OCI-LY7 (cell line): Measurements from ENCODE around the gene KCNB1. TPM values are rescaled to one million over a fixed set of nuclear protein-coding genes. Genes with fewer than 3 reads are reported as not detected.

Source experiments
- BruUV-seq: library from RNA; stranded (reverse); fragments of 400-500 nt; replicated peaks from 2 replicates; lab custom pipeline; 2021; lab: Mats Ljungman, UMichigan
- CTCF ChIA-PET: fragments of 300-600 bp; sonication (Branson Sonifier 250); formaldehyde crosslinking; loops from one replicate; lab custom pipeline; 2022; ENCODE audit warnings: antibody characterized with exemption; ENCODE audit not compliant: unreplicated experiment; lab: Charles Lee
- POLR2A ChIA-PET: fragments of 300-600 bp; sonication (Branson Sonifier 250); formaldehyde crosslinking; loops from one replicate; lab custom pipeline; 2022; ENCODE audit warnings: antibody characterized with exemption; lab: Charles Lee
- DNase-seq: peaks from one replicate; pipeline ENCODE4 v3.0.0-alpha.2; 2015; ENCODE audit warnings: low spot score
- H2AFZ ChIP-seq: fragments of 200-600 bp; sonication (generic), shearing (Covaris generic); 2 replicates; pipeline ENCODE4 v1.6.1; 2014; ENCODE audit warnings: mild to moderate bottlenecking, antibody characterized with exemption, low read length, moderate library complexity
- H3K27ac ChIP-seq: fragments of 200-600 bp; sonication (generic); 2 replicates; pipeline ENCODE4 v1.5.1; 2014; ENCODE audit warnings: mixed run types, low read depth, mild to moderate bottlenecking, moderate library complexity, low read length, inconsistent platforms; ENCODE audit not compliant: poor library complexity, severe bottlenecking
- H3K36me3 ChIP-seq: fragments of 200-600 bp; sonication (generic); 2 replicates; pipeline ENCODE4 v1.6.1; 2014; ENCODE audit warnings: mild to moderate bottlenecking, antibody characterized with exemption, low read length, moderate library complexity, mixed read lengths; ENCODE audit not compliant: insufficient read depth
- H3K4me1 ChIP-seq: fragments of 200-600 bp; sonication (generic); 2 replicates; pipeline ENCODE4 v1.5.1; 2014; ENCODE audit warnings: mild to moderate bottlenecking, low read length; ENCODE audit not compliant: insufficient read depth, poor library complexity, severe bottlenecking
- H3K4me2 ChIP-seq: fragments of 200-600 bp; sonication (generic); 2 replicates; pipeline ENCODE4 v1.6.1; 2014; ENCODE audit warnings: mild to moderate bottlenecking, low read length
- H3K4me3 ChIP-seq: fragments of 200-600 bp; sonication (generic); 2 replicates; pipeline ENCODE4 v1.5.1; 2014; ENCODE audit warnings: mild to moderate bottlenecking, low read depth, low read length; ENCODE audit not compliant: poor library complexity, severe bottlenecking
- H3K79me2 ChIP-seq: fragments of 200-600 bp; sonication (generic); 2 replicates; pipeline ENCODE4 v1.6.1; 2016; ENCODE audit warnings: low read depth, mild to moderate bottlenecking, low read length, moderate library complexity, mixed read lengths; ENCODE audit not compliant: insufficient read depth
- H3K9me2 ChIP-seq: fragments of 200-600 bp; sonication (generic); 2 replicates; pipeline ENCODE4 v1.6.1; 2016; ENCODE audit warnings: mild to moderate bottlenecking, low read length, mixed read lengths; ENCODE audit not compliant: insufficient read depth
- H3K9me3 ChIP-seq: fragments of 200-600 bp; sonication (generic); 2 replicates; pipeline ENCODE4 v1.6.1; 2014; ENCODE audit warnings: mild to moderate bottlenecking, mixed run types, low read length, mixed read lengths
- H4K20me1 ChIP-seq: fragments of 200-600 bp; sonication (generic); 2 replicates; pipeline ENCODE4 v1.6.1; 2014; ENCODE audit warnings: mild to moderate bottlenecking, antibody characterized with exemption, low read length, moderate library complexity, mixed read lengths; ENCODE audit not compliant: insufficient read depth
- EZH2phosphoT487 ChIP-seq: fragments of 200-600 bp; sonication (generic); IDR thresholded peaks from 2 replicates; pipeline ENCODE4 v1.6.1; 2018; ENCODE audit warnings: low read depth, borderline replicate concordance, mild to moderate bottlenecking, mixed run types, antibody characterized with exemption, low read length, moderate library complexity, mixed read lengths
- intact Hi-C: fragments of 100-400 bp; cut with micrococcal nuclease; formaldehyde crosslinking; loops from one replicate; pipeline ENCODE4 v1.10.0; 2022; ENCODE audit not compliant: unreplicated experiment
- total RNA-seq, 2 experiments: library from RNA; depleted of rRNA in 1 of 2; stranded (reverse); fragments of >200 nt in 1 of 2; shearing (Covaris generic) in 1 of 2; gene quantifications; 2 replicates each; pipeline ENCODE4 v1.2.3, GENCODE V29; 2014 to 2022
- TF ChIP-seq, protein P1 (sequence below): fragments of 200-600 bp; sonication (generic); conservative IDR thresholded peaks from 2 replicates; pipeline ENCODE4 v1.5.1; 2014; ENCODE audit warnings: mild to moderate bottlenecking, antibody characterized with exemption, low read length, moderate library complexity, mixed read lengths

The KCNB1 gene
- total RNA-seq, 2 experiments from 2014 or later: not detected

DNA sequence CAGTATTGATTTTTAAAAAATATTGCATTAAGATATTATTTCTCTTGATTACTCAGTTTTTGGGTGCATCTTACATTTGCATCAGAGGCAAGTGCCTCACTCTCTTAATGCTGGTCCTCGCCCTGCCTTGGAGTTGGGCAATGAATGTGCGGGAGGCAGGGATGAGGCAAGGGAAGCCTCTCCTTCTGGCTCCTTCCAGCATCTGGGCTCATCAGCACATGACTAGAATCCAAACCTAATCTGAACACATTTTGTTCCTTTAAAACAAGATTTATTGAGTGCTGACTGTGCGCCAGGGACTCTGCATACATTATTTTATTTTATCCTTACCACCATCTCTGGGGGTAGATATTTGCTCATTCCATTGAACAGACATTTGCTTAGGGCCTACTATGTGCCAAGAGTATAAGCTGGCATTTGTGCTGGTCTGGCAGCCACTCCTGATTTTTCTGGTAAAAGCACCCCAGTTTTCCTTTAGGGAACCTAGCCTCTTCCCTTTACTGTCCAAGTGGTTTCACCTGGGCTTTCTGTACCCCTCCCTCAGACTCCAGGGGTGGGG is 132.7 kb downstream of the KCNB1 start:
- DNase-seq: no peak
- no peak overlapping the region for H2AFZ ChIP-seq
- H3K9me3 ChIP-seq: no peaks in the 10 kb centered on the region
- H3K36me3 ChIP-seq: no peaks in the 10 kb centered on the region
- H3K4me3 ChIP-seq: no peak overlapping the region
- ChIA-PET POLR2A (no interaction called here), CTCF (no interaction called here)
- H4K20me1 ChIP-seq: no peaks in the 10 kb centered on the region
- BruUV-seq: no TSS peak
- intact Hi-C loops: no loop called here
- no peaks in the 10 kb centered on the region for H3K79me2 ChIP-seq
- TF ChIP-seq, protein P1, sequence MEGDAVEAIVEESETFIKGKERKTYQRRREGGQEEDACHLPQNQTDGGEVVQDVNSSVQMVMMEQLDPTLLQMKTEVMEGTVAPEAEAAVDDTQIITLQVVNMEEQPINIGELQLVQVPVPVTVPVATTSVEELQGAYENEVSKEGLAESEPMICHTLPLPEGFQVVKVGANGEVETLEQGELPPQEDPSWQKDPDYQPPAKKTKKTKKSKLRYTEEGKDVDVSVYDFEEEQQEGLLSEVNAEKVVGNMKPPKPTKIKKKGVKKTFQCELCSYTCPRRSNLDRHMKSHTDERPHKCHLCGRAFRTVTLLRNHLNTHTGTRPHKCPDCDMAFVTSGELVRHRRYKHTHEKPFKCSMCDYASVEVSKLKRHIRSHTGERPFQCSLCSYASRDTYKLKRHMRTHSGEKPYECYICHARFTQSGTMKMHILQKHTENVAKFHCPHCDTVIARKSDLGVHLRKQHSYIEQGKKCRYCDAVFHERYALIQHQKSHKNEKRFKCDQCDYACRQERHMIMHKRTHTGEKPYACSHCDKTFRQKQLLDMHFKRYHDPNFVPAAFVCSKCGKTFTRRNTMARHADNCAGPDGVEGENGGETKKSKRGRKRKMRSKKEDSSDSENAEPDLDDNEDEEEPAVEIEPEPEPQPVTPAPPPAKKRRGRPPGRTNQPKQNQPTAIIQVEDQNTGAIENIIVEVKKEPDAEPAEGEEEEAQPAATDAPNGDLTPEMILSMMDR: no peak
- TF ChIP-seq EZH2phosphoT487: no peak
- H3K9me2 ChIP-seq: no peaks in the 10 kb centered on the region
- H3K4me1 ChIP-seq: no peaks in the 10 kb centered on the region
- no peak overlapping the region for H3K27ac ChIP-seq
- H3K4me2 ChIP-seq: no peak overlapping the region

DNA sequence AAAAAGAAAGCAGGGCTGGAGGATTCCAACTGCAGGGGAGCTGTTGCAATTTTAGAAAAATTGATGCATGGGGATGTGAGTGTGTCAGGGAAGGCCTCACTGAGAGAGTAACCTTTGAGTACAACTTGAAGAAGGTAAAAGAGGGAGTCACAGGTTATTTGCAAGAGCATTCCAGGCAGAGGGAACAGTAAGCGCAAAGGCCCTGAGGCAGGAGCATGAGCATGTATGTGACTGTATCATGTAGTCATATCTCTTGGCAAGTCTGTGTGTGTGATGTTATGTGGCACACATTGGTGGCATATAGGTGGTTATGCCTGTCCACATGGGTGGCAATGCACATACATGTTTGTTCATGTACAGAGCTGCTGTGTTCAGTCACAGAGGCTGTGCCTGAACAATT is 133.4 kb downstream of the KCNB1 start:
- no peak for TF ChIP-seq EZH2phosphoT487
- TF ChIP-seq, protein P1: no peak
- Histone ChIP-seq H3K9me2 (no peaks in the 10 kb centered on the region), H3K9me3 (no peaks in the 10 kb centered on the region), H4K20me1 (no peaks in the 10 kb centered on the region), H3K4me2 (no peak overlapping the region), H2AFZ (no peak overlapping the region), H3K36me3 (no peaks in the 10 kb centered on the region), H3K4me1 (no peaks in the 10 kb centered on the region), H3K27ac (no peak overlapping the region), H3K79me2 (no peaks in the 10 kb centered on the region), H3K4me3 (no peak overlapping the region)
- ChIA-PET POLR2A (no interaction called here), CTCF (no interaction called here)
- BruUV-seq: no TSS peak
- DNase-seq: no peak
- intact Hi-C loops: no loop called here

DNA sequence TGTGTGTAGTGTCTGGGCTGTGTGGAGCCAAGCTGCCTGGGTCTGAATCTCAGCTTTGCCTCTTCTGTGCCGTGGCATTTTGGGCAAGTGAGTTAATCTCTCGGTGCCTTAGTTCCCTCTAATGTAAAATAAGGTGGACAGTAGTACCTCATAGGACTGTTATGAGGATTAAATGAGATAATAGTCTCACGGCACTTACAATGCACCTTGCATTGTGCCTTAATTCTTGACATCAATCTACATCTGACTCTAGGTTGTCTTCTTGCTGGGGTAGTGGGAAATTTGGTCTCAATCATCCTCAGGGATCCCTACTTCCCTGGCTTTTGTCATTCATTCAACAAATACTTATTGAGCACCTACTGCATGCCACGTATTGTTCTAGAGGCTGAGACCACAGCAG is 133.9 kb downstream of the KCNB1 start:
- no peak overlapping the region for H3K4me2 ChIP-seq
- H3K4me3 ChIP-seq: no peak overlapping the region
- intact Hi-C loops: no loop called here
- ChIA-PET POLR2A (no interaction called here), CTCF (no interaction called here)
- no peaks in the 10 kb centered on the region for H3K79me2 ChIP-seq
- H3K4me1 ChIP-seq: no peaks in the 10 kb centered on the region
- no peaks in the 10 kb centered on the region for H3K9me3 ChIP-seq
- no peaks in the 10 kb centered on the region for H3K36me3 ChIP-seq
- H2AFZ ChIP-seq: no peak overlapping the region
- H4K20me1 ChIP-seq: no peaks in the 10 kb centered on the region
- H3K27ac ChIP-seq: no peak overlapping the region
- no peaks in the 10 kb centered on the region for H3K9me2 ChIP-seq
- BruUV-seq: no TSS peak
- TF ChIP-seq, protein P1: no peak
- TF ChIP-seq EZH2phosphoT487: no peak
- no peak for DNase-seq
